T-helper 1 cell treated with Interleukin-12 subunit alpha and Interleukin-12 subunit beta and Interleukin-4 antibody, amounts not matched to agents 30 μg/mL and 1 μg/mL, for 36 hours (primary cell): ENCODE data around the gene BCAR1.
"Not testable (repeated sequence)": the region's sequence is repeated elsewhere in the genome, so short reads cannot be mapped to it uniquely, and the experiment has no call there.

Experiments used
- H3K27ac Mint-ChIP-seq: one replicate; pipeline ENCODE4 v1.8.0; 2021; ENCODE audit warnings: mild to moderate bottlenecking, mixed read lengths
- H3K27me3 Mint-ChIP-seq: one replicate; pipeline ENCODE4 v1.8.0; 2021; ENCODE audit warnings: low read depth, mixed read lengths
- H3K36me3 Mint-ChIP-seq: one replicate; pipeline ENCODE4 v1.8.0; 2021; ENCODE audit warnings: low read depth, mixed read lengths
- H3K4me1 Mint-ChIP-seq: one replicate; pipeline ENCODE4 v1.8.0; 2021; ENCODE audit warnings: low read depth, mixed read lengths
- H3K4me3 Mint-ChIP-seq: one replicate; pipeline ENCODE4 v1.8.0; 2021; ENCODE audit warnings: mild to moderate bottlenecking, moderate library complexity, mixed read lengths
- H3K9me3 Mint-ChIP-seq: one replicate; pipeline ENCODE4 v1.8.0; 2021; ENCODE audit warnings: mixed read lengths

Gene BCAR1

DNA sequence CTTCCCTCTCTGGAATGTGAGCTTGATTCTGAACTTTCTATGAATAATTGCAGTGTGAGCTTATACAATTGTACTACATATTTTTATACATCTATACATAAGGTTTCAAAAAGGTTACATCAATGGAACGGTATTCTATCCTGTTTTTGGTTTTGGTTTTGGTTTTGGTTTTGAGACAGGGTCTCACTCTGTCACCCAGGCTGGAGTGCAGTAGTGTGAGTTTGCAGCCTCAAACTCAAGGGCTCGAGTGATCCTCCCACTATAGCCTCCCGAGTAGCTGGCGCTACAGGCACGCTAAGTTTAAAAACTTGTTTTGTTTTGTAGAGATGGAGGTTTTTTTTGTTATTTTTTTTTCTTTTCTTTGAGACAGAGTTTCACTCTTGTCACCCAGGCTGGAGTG lies 31.6 kb downstream of the BCAR1 start:
- Mint-ChIP-seq H3K27ac (peak overlapping the region; percentile 54), H3K27me3 (no peaks in the 10 kb centered on the region)

DNA sequence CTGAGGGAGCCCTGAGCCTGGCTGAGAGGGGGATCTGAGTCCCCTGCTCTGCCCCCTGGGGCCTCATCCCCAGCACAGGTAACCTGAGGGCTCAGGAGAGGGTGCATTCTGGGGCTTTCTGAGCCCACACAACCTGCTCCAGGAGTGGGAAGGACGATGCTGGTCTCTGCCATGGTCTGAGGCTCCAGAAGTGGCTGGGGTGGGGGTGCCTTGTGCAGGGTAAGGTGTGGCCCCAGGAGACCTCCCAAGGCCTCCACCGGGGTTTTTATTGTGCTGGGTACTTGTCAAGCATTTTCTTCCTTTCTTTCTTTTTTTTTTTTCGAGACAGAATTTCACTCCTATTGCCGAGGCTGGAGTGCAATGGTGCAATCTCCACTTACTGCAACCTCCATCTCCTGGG lies 32.3 kb downstream of the BCAR1 start:
- peak overlapping the region; percentile 31 for H3K27ac Mint-ChIP-seq
- peaks cover 5% of the 10 kb centered on the region for H3K4me1 Mint-ChIP-seq
- H3K4me3 Mint-ChIP-seq = no peak overlapping the region
- no peaks in the 10 kb centered on the region for H3K36me3 Mint-ChIP-seq
- H3K27me3 Mint-ChIP-seq = no peaks in the 10 kb centered on the region
- H3K9me3 Mint-ChIP-seq = no peaks in the 10 kb centered on the region

More for the DNA sequence above, 31.6 kb downstream of the BCAR1 start:
- no peaks in the 10 kb centered on the region for H3K9me3 Mint-ChIP-seq
- H3K4me1 Mint-ChIP-seq = peaks cover 5% of the 10 kb centered on the region
- H3K36me3 Mint-ChIP-seq = no peaks in the 10 kb centered on the region
- H3K4me3 Mint-ChIP-seq = peak overlapping the region; percentile 59

DNA sequence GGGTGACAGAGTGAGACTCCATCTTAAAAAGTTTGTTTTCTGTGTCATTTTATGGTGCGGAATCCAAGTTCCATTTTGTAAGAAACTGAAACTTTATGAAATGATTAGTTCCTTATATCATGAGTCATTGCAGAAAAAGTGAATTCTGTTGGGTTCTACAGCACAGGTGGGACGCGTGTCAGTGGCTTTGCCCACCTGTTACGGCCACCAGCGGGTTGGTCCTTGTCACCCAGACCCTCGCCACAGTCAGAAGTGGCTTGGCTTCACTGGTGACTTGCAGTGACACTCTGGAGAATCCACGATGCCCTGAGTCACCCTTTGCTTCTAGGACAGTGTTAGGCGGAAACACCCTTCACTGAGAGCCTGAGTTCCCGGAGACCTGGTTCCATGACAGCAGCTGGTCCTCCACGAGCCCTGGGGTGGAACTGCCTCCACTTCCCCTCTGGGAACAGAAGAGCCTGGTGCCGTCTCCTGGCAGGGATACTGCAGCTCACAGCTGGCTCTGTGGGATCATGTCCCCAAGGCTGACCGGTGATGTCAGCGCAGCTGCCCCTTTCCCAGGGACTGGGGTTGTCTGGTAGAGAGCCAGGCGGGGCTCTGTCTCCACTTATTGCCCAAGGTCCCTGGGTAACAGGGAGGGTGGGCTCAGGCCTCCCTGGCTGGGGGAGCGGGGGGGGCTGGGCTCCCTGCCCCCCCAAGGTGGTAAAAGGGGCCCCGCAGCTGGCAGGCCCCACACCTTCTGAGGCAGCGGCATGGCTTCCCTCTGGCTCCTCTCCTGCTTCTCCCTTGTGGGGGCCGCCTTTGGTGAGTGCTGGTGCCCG lies 33.0 kb downstream of the BCAR1 start, which contains the start of gene CTRB1:
Gene CTRB1, plus strand, starts transcription at position 733 of the 821 bp plus-strand sequence. Its CDS starts 20 bp downstream, at position 753.
- Mint-ChIP-seq H3K27me3 (no peaks in the 10 kb centered on the region), H3K36me3 (no peaks in the 10 kb centered on the region), H3K9me3 (no peaks in the 10 kb centered on the region), H3K4me1 (peaks cover 5% of the 10 kb centered on the region), H3K4me3 (peak within 1 kb of the TSS; percentile 59), H3K27ac (peak within 1 kb of the TSS; percentile 54)

DNA sequence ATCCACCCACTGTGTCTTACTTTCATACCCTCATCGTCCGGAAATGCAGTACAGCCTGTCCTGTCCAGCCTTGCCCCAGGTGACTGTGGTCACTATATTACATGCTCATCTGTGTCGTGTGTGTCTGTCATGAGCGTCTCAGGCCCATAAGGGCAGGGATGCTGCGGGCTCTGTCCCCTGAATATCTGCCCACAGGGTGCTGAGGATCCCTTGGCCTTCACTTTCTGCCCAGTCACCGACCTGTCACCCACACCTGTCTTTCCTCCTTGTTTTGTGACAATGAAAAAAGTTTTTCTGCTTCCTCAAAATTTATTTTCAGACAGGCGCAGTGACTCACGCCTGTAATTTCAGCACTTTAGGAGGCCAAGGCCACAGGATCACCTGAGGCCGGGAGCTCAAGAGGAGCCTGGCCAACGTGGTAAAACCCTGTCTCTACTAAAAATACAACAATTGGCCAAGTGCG lies 34.0 kb downstream of the BCAR1 start:
- Mint-ChIP-seq H3K4me1 (peaks cover 5% of the 10 kb centered on the region), H3K27ac (no peak overlapping the region), H3K9me3 (no peaks in the 10 kb centered on the region), H3K4me3 (no peak overlapping the region), H3K27me3 (no peaks in the 10 kb centered on the region), H3K36me3 (no peaks in the 10 kb centered on the region)

GRCh38 chr16:75216576-75216975 lies 34.8 kb downstream of the BCAR1 start:
- no peaks in the 10 kb centered on the region for H3K27me3 Mint-ChIP-seq
- H3K4me3 Mint-ChIP-seq = no peak overlapping the region
- H3K36me3 Mint-ChIP-seq = no peaks in the 10 kb centered on the region
- no peaks in the 10 kb centered on the region for H3K9me3 Mint-ChIP-seq
- H3K27ac Mint-ChIP-seq = no peak overlapping the region
- H3K4me1 Mint-ChIP-seq = peaks cover 5% of the 10 kb centered on the region

GRCh38 chr16:75216127-75216526 lies 35.3 kb downstream of the BCAR1 start:
- no peak overlapping the region for H3K27ac Mint-ChIP-seq
- H3K9me3 Mint-ChIP-seq = no peaks in the 10 kb centered on the region
- H3K36me3 Mint-ChIP-seq = no peaks in the 10 kb centered on the region
- H3K27me3 Mint-ChIP-seq = no peaks in the 10 kb centered on the region
- peaks cover 5% of the 10 kb centered on the region for H3K4me1 Mint-ChIP-seq
- no peak overlapping the region for H3K4me3 Mint-ChIP-seq

DNA sequence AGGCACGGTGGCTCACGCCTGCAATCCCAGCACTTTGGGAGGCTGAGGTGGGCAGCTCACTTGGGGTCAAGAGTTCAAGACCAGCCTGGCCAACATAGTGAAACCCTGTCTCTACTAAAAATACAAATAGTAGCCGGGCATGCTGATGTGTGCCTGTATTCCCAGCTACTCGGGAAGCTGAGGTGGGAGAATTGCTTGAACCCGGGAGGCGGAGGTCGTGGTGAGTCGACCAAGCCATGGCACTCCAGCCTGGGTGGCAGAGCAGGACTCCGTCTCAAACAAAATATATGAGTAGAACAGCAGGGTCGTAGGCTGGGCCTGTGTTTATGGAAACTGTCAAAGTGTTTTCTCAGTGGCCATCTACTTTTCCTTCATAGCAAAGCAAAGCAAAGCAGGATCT lies 40.1 kb downstream of the BCAR1 start:
- not testable (repeated sequence) for H3K4me1 Mint-ChIP-seq, H3K27ac Mint-ChIP-seq, H3K27me3 Mint-ChIP-seq, H3K4me3 Mint-ChIP-seq, H3K36me3 Mint-ChIP-seq, H3K9me3 Mint-ChIP-seq

DNA sequence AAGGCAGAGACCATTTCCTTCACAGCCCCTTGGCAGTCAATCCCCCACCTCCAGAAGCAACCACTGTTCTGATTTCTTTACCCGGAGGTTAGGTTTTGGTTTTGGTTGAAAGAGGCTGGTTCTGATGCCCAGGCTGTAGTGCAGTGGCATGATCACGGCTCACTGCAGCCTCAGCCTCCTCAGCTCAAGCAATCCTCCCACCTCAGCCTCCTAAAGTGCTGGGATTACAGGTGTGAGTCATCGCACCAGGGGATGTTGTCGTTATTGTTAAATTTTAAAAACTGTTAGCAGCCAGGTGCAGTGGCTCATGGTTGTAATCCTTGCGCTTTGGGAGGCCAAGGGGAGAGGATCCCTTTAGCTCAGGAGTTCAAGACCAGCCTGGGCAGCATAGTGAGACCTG lies 41.5 kb downstream of the BCAR1 start:
- Mint-ChIP-seq H3K27me3 (no peaks in the 10 kb centered on the region), H3K4me1 (no peaks in the 10 kb centered on the region), H3K9me3 (no peaks in the 10 kb centered on the region), H3K4me3 (no peak overlapping the region), H3K36me3 (no peaks in the 10 kb centered on the region), H3K27ac (no peak overlapping the region)

- not testable (repeated sequence) for H3K36me3 Mint-ChIP-seq
Observed at GRCh38 chr16:75209514-75209913, 41.9 kb downstream of the BCAR1 start.

GRCh38 chr16:75208861-75209505 lies 42.4 kb downstream of the BCAR1 start:
- Mint-ChIP-seq H3K9me3 (no peaks in the 10 kb centered on the region), H3K27me3 (no peaks in the 10 kb centered on the region), H3K36me3 (no peaks in the 10 kb centered on the region), H3K4me1 (no peaks in the 10 kb centered on the region), H3K4me3 (no peak overlapping the region), H3K27ac (no peak overlapping the region)

More at GRCh38 chr16:75209514-75209913, 41.9 kb downstream of the BCAR1 start:
- H3K27me3 Mint-ChIP-seq, H3K4me1 Mint-ChIP-seq, H3K9me3 Mint-ChIP-seq, H3K27ac Mint-ChIP-seq, H3K4me3 Mint-ChIP-seq: not testable (repeated sequence)

DNA sequence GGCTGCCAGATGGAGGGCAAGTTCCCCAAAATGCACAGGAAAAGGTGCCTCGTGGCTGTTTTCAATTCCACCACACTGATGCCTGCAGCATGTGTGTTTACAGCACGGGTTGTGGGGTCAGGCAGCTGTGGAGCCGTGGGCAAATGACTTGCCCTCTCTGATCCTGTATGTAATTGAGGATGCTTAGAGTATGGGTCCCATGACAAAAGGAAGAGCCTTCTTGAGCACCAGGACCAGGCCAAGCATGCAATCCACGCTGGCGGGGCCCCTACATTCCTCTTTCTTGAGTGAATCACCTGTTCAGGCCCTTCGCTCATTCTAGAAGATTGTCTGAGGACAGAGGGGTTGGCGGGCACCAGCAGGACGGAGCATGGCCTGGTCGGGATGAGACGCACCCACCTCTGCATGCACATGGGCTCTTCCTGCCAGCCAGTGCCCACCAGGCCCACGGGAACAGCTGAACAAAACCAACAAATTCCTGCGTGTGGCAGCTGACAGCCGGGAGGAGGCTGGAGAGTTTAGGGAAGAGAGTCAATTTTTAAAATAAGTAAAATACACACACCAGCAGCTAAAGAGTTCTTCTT lies 43.1 kb downstream of the BCAR1 start:
- no peaks in the 10 kb centered on the region for H3K4me1 Mint-ChIP-seq
- H3K27ac Mint-ChIP-seq = no peak overlapping the region
- H3K27me3 Mint-ChIP-seq = no peaks in the 10 kb centered on the region
- H3K36me3 Mint-ChIP-seq = no peaks in the 10 kb centered on the region
- no peaks in the 10 kb centered on the region for H3K9me3 Mint-ChIP-seq
- H3K4me3 Mint-ChIP-seq = no peak overlapping the region

- no peaks in the 10 kb centered on the region for H3K9me3 Mint-ChIP-seq
- no peaks in the 10 kb centered on the region for H3K36me3 Mint-ChIP-seq
- H3K4me1 Mint-ChIP-seq = no peaks in the 10 kb centered on the region
- H3K27me3 Mint-ChIP-seq = no peaks in the 10 kb centered on the region
- H3K4me3 Mint-ChIP-seq = no peak overlapping the region
- H3K27ac Mint-ChIP-seq = no peak overlapping the region
Observed at GRCh38 chr16:75207831-75208230, 43.6 kb downstream of the BCAR1 start.

DNA sequence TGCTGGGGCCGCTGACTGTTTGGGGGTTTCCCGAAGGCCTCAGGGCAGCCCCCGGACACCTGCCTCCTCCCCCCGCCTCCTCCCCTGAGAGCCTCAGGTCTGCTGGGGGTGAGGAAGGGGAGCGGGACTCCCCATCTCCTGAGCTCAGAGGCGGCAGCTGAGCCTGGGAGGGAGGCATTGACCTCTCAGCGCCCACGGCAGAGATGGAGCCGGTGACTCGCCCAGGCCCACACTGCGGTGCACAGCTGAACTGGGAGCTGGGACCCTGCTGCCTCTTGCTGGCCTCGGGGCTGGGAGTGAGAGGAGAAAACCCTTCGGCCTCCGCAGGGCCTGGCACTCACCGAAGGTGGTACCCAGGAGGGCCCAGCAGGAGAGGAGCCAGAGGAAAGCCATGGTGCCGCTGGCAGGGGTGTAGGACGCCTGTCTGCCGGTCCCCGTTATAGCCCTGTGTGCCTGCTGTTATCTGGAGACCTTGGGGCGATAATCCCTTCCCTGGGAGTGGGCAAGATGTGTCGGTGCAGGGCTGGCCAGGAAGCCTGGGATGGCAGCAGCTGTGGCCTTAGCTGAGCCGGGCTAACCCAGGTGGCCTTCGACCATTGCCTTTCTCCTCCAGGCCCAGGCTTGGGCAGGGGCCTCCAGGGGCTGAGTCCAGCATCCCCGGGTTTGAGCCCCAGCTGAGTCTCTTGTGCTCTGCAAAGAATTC lies 44.5 kb downstream of the BCAR1 start, which contains the start of gene CTRB2:
Gene CTRB2, minus strand, starts transcription at position 413 of the 703 bp plus-strand sequence. Its CDS starts 20 bp downstream, at position 393.
- H3K4me1 Mint-ChIP-seq = no peaks in the 10 kb centered on the region
- no peak within 1 kb of the TSS for H3K4me3 Mint-ChIP-seq
- H3K36me3 Mint-ChIP-seq = no peaks in the 10 kb centered on the region
- no peaks in the 10 kb centered on the region for H3K27me3 Mint-ChIP-seq
- H3K27ac Mint-ChIP-seq = no peak within 1 kb of the TSS
- H3K9me3 Mint-ChIP-seq = no peaks in the 10 kb centered on the region

- H3K27ac Mint-ChIP-seq, H3K27me3 Mint-ChIP-seq: not testable (repeated sequence)
Observed at GRCh38 chr16:75205961-75206748, 45.3 kb downstream of the BCAR1 start.

More at GRCh38 chr16:75205961-75206748, 45.3 kb downstream of the BCAR1 start:
- not testable (repeated sequence) for H3K36me3 Mint-ChIP-seq, H3K9me3 Mint-ChIP-seq, H3K4me1 Mint-ChIP-seq, H3K4me3 Mint-ChIP-seq
